HepG2 (cell line): ENCODE results near the gene TMEM132D. TPM values are rescaled to one million over a fixed set of nuclear protein-coding genes. Genes with fewer than 3 reads are reported as not detected.

ENCODE experiments used
- ATAC-seq: fragments of 200-7000 bp; cut with Tn5 transposase; 3 replicates; pipeline ENCODE4 v1.9.1; 2020; ENCODE audit warnings: mild to moderate bottlenecking, moderate library complexity
- BruUV-seq: library from RNA; stranded (reverse); fragments of 400-500 nt; replicated peaks from 2 replicates; lab custom pipeline; 2021; lab: Mats Ljungman, UMichigan
- CTCF ChIA-PET: fragments of 300-600 bp; formaldehyde crosslinking; extraction: SDS; loops from one replicate; lab custom pipeline; 2021; ENCODE audit warnings: low total read pairs, inconsistent platforms, low intra/inter-chr PET ratio; lab: Yijun Ruan, JAX
- POLR2A ChIA-PET: fragments of 350-600 bp; sonication (Branson Sonifier 250); formaldehyde crosslinking; loops from one replicate; lab custom pipeline; 2020; ENCODE audit warnings: antibody characterized with exemption, inconsistent platforms; lab: Yijun Ruan, JAX
- DNase-seq: peaks from one replicate; pipeline ENCODE4 v3.0.0-alpha.2; 2015; ENCODE audit warnings: low spot score
- FAIRE-seq: peaks from 3 replicates; lab custom pipeline; 2011; peaks lifted over from hg19 to GRCh38; lab: Jason Lieb, UNC
- H2AFZ ChIP-seq: one replicate; pipeline ENCODE4 v1.6.1; 2011; ENCODE audit warnings: low read length, inconsistent platforms
- H3K27ac ChIP-seq: fragments of 300-600 bp; 3 replicates; pipeline ENCODE4 v1.8.0; 2011; ENCODE audit warnings: mixed run types, mild to moderate bottlenecking, mixed read lengths, low read length, inconsistent platforms; ENCODE audit not compliant: insufficient read depth; ENCODE audit errors: extremely low read length
- H3K27me3 ChIP-seq, 2 experiments: fragments of 200-600 bp in 1 of 2; 2 replicates in 1 of 2; 3 replicates in 1 of 2; pipeline versions ENCODE4 v1.6.0 to v1.8.0; 2011; ENCODE audit warnings: low read length in 2 of 2, mild to moderate bottlenecking in 2 of 2, moderate library complexity in 2 of 2, inconsistent platforms in 1 of 2; ENCODE audit not compliant: insufficient read depth in 2 of 2, control insufficient read depth in 1 of 2
- H3K36me3 ChIP-seq, 2 experiments: fragments of 200-600 bp in 1 of 2; replicated peaks in 1 of 2; 2 replicates in 1 of 2; 3 replicates in 1 of 2; pipeline versions ENCODE4 v1.5.1 to v1.8.0; 2011; ENCODE audit warnings: low read length in 2 of 2, inconsistent platforms in 1 of 2; ENCODE audit not compliant: insufficient read depth in 2 of 2, control insufficient read depth in 1 of 2
- H3K4me1 ChIP-seq: 2 replicates; pipeline ENCODE4 v1.5.1; 2012; ENCODE audit warnings: low read length, inconsistent platforms; ENCODE audit not compliant: insufficient read depth
- H3K4me2 ChIP-seq: 2 replicates; pipeline ENCODE4 v1.6.0; 2011; ENCODE audit warnings: low read depth, low read length, inconsistent platforms
- H3K4me3 ChIP-seq, 3 experiments: fragments of 200-600 bp in 1 of 3; sonication (generic), shearing (Covaris generic) in 1 of 3; replicated peaks in 1 of 3; 2 replicates each; pipeline ENCODE4 v1.5.1; 2011 to 2016; ENCODE audit warnings: low read length in 3 of 3, inconsistent platforms in 2 of 3, low read depth in 2 of 3, mild to moderate bottlenecking in 2 of 3, control low read depth in 1 of 3, mixed read lengths in 1 of 3; ENCODE audit not compliant: insufficient read depth in 1 of 3
- H3K79me2 ChIP-seq: one replicate; pipeline ENCODE4 v1.6.1; 2011; ENCODE audit warnings: low read length, inconsistent platforms; ENCODE audit not compliant: insufficient read depth
- H3K9ac ChIP-seq: 2 replicates; pipeline ENCODE4 v1.6.0; 2011; ENCODE audit warnings: mild to moderate bottlenecking, low read depth, low read length, inconsistent platforms; ENCODE audit not compliant: insufficient read depth
- H3K9me3 ChIP-seq: 2 replicates; pipeline ENCODE4 v1.5.1; 2012; ENCODE audit warnings: mild to moderate bottlenecking, low read length
- H4K20me1 ChIP-seq: 2 replicates; pipeline ENCODE4 v1.6.0; 2011; ENCODE audit warnings: inconsistent platforms, mild to moderate bottlenecking, low read length, moderate library complexity; ENCODE audit not compliant: insufficient read depth
- GATA4 ChIP-seq: sonication (generic); IDR thresholded peaks from 2 replicates; pipeline ENCODE4 v1.6.1; 2016; ENCODE audit warnings: antibody characterized with exemption, low read depth, borderline replicate concordance
- GATAD1 ChIP-seq: IDR thresholded peaks from 2 replicates; pipeline ENCODE4 v1.6.1; 2016; ENCODE audit warnings: missing genetic modification reagents, missing compliant biosample characterization
- MBNL3 ChIP-seq: fragments of 250-450 bp; sonication (Bioruptor Pico); conservative IDR thresholded peaks from 2 replicates; pipeline ENCODE4 v1.8.0; 2022; ENCODE audit warnings: mild to moderate bottlenecking, inconsistent platforms
- NFYC ChIP-seq: IDR thresholded peaks from 2 replicates; pipeline ENCODE4 v1.6.1; 2016; ENCODE audit warnings: missing genetic modification reagents, missing compliant biosample characterization
- REPIN1 ChIP-seq: sonication (generic); formaldehyde crosslinking; IDR thresholded peaks from 2 replicates; pipeline ENCODE4 v1.8.0; 2022; ENCODE audit warnings: missing genetic modification reagents, low read depth, mild to moderate bottlenecking, borderline replicate concordance
- SRSF9 ChIP-seq: fragments of 200-400 bp; formaldehyde crosslinking; IDR thresholded peaks from 2 replicates; pipeline ENCODE4 v1.6.1; 2018; ENCODE audit warnings: borderline replicate concordance, mild to moderate bottlenecking, low read depth, low read length; ENCODE audit not compliant: insufficient read depth, poor library complexity, severe bottlenecking
- ZEB1 ChIP-seq: IDR thresholded peaks from 2 replicates; pipeline ENCODE4 v1.6.1; 2012; ENCODE audit warnings: mild to moderate bottlenecking, low read depth, inconsistent platforms; ENCODE audit not compliant: insufficient replicate concordance
- ZNF501 ChIP-seq: sonication (generic); formaldehyde crosslinking; IDR thresholded peaks from 2 replicates; pipeline ENCODE4 v1.5.1; 2020; ENCODE audit warnings: mild to moderate bottlenecking, moderate library complexity, missing genetic modification reagents
- ZNF510 ChIP-seq: sonication (generic); formaldehyde crosslinking; IDR thresholded peaks from 2 replicates; pipeline ENCODE4 v1.4.0; 2020; ENCODE audit warnings: low read depth, mild to moderate bottlenecking, missing genetic modification reagents
- ZNF577 ChIP-seq: sonication (generic); formaldehyde crosslinking; IDR thresholded peaks from 2 replicates; pipeline ENCODE4 v1.4.0; 2020; ENCODE audit warnings: mild to moderate bottlenecking, low read depth, missing genetic modification reagents, borderline replicate concordance
- WGBS: methylation state at CpG from one replicate; pipeline ENCODE4 v1.1.6; 2017; ENCODE audit warnings: low lambda C conversion rate; 5-methylcytosine and 5-hydroxymethylcytosine counted together
- in situ Hi-C: cut with HindIII; loops from 2 replicates; pipeline ENCODE4 v1.10.0; 2017; ENCODE audit warnings: low pct_unique_long_range_greater_than_20kb; ENCODE audit not compliant: extremely low pct_ligation_motif_present
- intact Hi-C: fragments of 100-400 bp; cut with micrococcal nuclease; formaldehyde crosslinking; loops from one replicate; pipeline ENCODE4 v1.10.0; 2022; ENCODE audit not compliant: unreplicated experiment
- polyA plus RNA-seq, 8 experiments: library from polyadenylated mRNA; depleted of rRNA in 3 of 8; stranded (reverse) in 7 of 8; unstranded in 1 of 8; fragments of >200 nt; fragmentation: Illumina TruSeq in 4 of 8; extraction: Trizol in 4 of 8; gene quantifications; 2 replicates each; pipeline versions ENCODE4 v1.2.1 to v1.2.3, GENCODE V29; 2011 to 2016; ENCODE audit warnings: low read depth in 4 of 8, missing spikeins in 1 of 8, mixed read lengths in 1 of 8; ENCODE audit not compliant: insufficient read depth in 1 of 8
- total RNA-seq, 5 experiments: library from RNA; depleted of rRNA; stranded (reverse); fragments of >200 nt; fragmentation: Illumina TruSeq; extraction: Trizol; gene quantifications; 2 replicates each; pipeline ENCODE4 v1.2.3, GENCODE V29; 2016; ENCODE audit warnings: low read depth in 1 of 5

The TMEM132D gene
- total and polyA plus RNA-seq, 2 of the 13 experiments (the other 11 are each of a cell fraction or from before 2014, with no cell fraction given): not detected

- BruUV-seq: no TSS peak
- H3K36me3 ChIP-seq: no peaks in the 10 kb centered on the region
- FAIRE-seq (no peak), ATAC-seq (no peak), DNase-seq (no peak)
- in situ Hi-C loops (no loop called here), intact Hi-C loops (no loop called here)
- H3K9ac ChIP-seq: no peak overlapping the region
- ChIA-PET CTCF (no interaction called here), POLR2A (no interaction called here)
- H3K4me2 ChIP-seq: no peak overlapping the region
- no peaks in the 10 kb centered on the region for H3K79me2 ChIP-seq
- H3K4me1 ChIP-seq: no peaks in the 10 kb centered on the region
- no peaks in the 10 kb centered on the region for H4K20me1 ChIP-seq
- no peaks in the 10 kb centered on the region for H3K9me3 ChIP-seq
- H2AFZ ChIP-seq: no peak overlapping the region
- H3K4me3 ChIP-seq: no peak overlapping the region
- TF ChIP-seq REPIN1 (CRISPR knock-in tag): no peak
- TF ChIP-seq ZNF510 (CRISPR knock-in tag): no peak
- no peak for TF ChIP-seq SRSF9
- no peak for TF ChIP-seq NFYC
- no peak for TF ChIP-seq ZNF577 (CRISPR knock-in tag)
- no peak for TF ChIP-seq ZEB1
- no peak for TF ChIP-seq GATA4
- no peak for TF ChIP-seq GATAD1 (CRISPR knock-in tag)
- TF ChIP-seq ZNF501 (CRISPR knock-in tag): no peak
- TF ChIP-seq MBNL3 (CRISPR knock-in tag): no peak
- no peak overlapping the region for H3K27ac ChIP-seq
- H3K27me3 ChIP-seq: no peaks in the 10 kb centered on the region; a peak in 1 of 5 replicates
- WGBS: 14% methylated on average over 17 of the region's 17 CpGs
These were observed 370.9 kb downstream of the TMEM132D start for GRCh38 chr12:129532707-129533499.
